Measurements from ENCODE around the gene JOSD2. TPM values are rescaled to one million over a fixed set of nuclear protein-coding genes. Genes with fewer than 3 reads are reported as not detected.
A peak's percentile ranks its signal among the peaks of the same experiment; 100 is the strongest.
"Not testable (repeated sequence)": the region's sequence is repeated elsewhere in the genome, so short reads cannot be mapped to it uniquely, and the experiment has no call there.

JOSD2 gene
- total RNA-seq, 2 donors from 2014 or later, result 32.7 to 35.6 TPM

GRCh38 chr19:50482916-50483315 is 28.1 kb downstream of the JOSD2 start:
- no peak for DNase-seq
- intact Hi-C loops (cut with DNase I, micrococcal nuclease), result no loop called here
- ATAC-seq, result no peak

- DNase-seq (no peak), ATAC-seq (no peak)
- intact Hi-C loops (cut with DNase I, micrococcal nuclease), result no loop called here
Observed at GRCh38 chr19:50482271-50482855, 28.6 kb downstream of the JOSD2 start.

- no peak for DNase-seq
- intact Hi-C loops (cut with DNase I, micrococcal nuclease), result no loop called here
- ATAC-seq, result no peak
Observed at GRCh38 chr19:50481351-50482149, 29.4 kb downstream of the JOSD2 start.

GRCh38 chr19:50480281-50481111 is 30.5 kb downstream of the JOSD2 start:
- intact Hi-C loops (cut with DNase I, micrococcal nuclease), result no loop called here
- ATAC-seq (no peak), DNase-seq (no peak)

- no peak for DNase-seq
- intact Hi-C loops (cut with DNase I, micrococcal nuclease), result no loop called here
- ATAC-seq, result no peak
Observed at GRCh38 chr19:50479761-50480251, 31.2 kb downstream of the JOSD2 start.

- ATAC-seq (no peak), DNase-seq (no peak)
- intact Hi-C loops (cut with DNase I, micrococcal nuclease), result no loop called here
Observed at GRCh38 chr19:50478901-50479715, 31.9 kb downstream of the JOSD2 start.

GRCh38 chr19:50477751-50478515 is 33.1 kb downstream of the JOSD2 start:
- intact Hi-C loops (cut with DNase I, micrococcal nuclease), result no loop called here
- DNase-seq (no peak), ATAC-seq (no peak)

- ATAC-seq (no peak), DNase-seq (peak in 1 of 2 donors; percentile 92)
- intact Hi-C loops (cut with DNase I, micrococcal nuclease), result no loop called here
Observed at GRCh38 chr19:50476907-50477238, 34.1 kb downstream of the JOSD2 start.

- intact Hi-C loops (cut with DNase I, micrococcal nuclease), result no loop called here
- ATAC-seq, result peak; percentile 95
Observed at GRCh38 chr19:50476224-50476906, 34.6 kb downstream of the JOSD2 start, which contains the start of the genes EMC10 and GARIN5A. Gene EMC10, plus strand, starts transcription at chr19:50476507. Its CDS starts 38 bp downstream, at chr19:50476545. Gene GARIN5A, minus strand, starts transcription at chr19:50476848. Its CDS starts 460 bp downstream, at chr19:50476388.

GRCh38 chr19:50475736-50476223 is 35.2 kb downstream of the JOSD2 start:
- DNase-seq (no peak), ATAC-seq (no peak)
- intact Hi-C loops (cut with DNase I, micrococcal nuclease), result no loop called here

More at GRCh38 chr19:50476224-50476906, 34.6 kb downstream of the JOSD2 start, which contains the start of the genes EMC10 and GARIN5A:
- peak; percentile 92 to 94 for DNase-seq

GRCh38 chr19:50475101-50475568 is 35.9 kb downstream of the JOSD2 start:
- intact Hi-C loops (cut with DNase I, micrococcal nuclease), result no loop called here
- no peak for DNase-seq
- ATAC-seq, result no peak

GRCh38 chr19:50473336-50473735 is 37.7 kb downstream of the JOSD2 start:
- intact Hi-C loops (cut with DNase I, micrococcal nuclease); ATAC-seq; DNase-seq: not testable (repeated sequence)

GRCh38 chr19:50468818-50469217 is 42.2 kb downstream of the JOSD2 start:
- no peak for ATAC-seq
- DNase-seq, result no peak
- intact Hi-C loops (cut with DNase I, micrococcal nuclease), result loop anchor here in 1 of 2 donors (10.0 kb wide), 1 partner anchor 104 kb away; the partner anchor contains the start of gene NAPSA

GRCh38 chr19:50467566-50467965 is 43.4 kb downstream of the JOSD2 start:
- no peak for ATAC-seq
- intact Hi-C loops (cut with DNase I, micrococcal nuclease), result loop anchor here in 1 of 2 donors (10.0 kb wide), 1 partner anchor 103 kb away; the partner anchor contains the start of gene NAPSA
- DNase-seq, result no peak

- ATAC-seq, result peak; percentile 14
- DNase-seq, result no peak
- intact Hi-C loops (cut with DNase I, micrococcal nuclease), result loop anchor here in 1 of 2 donors (10.0 kb wide), 1 partner anchor 102 kb away; the partner anchor contains the start of gene NAPSA
Observed at GRCh38 chr19:50466706-50467039, 44.3 kb downstream of the JOSD2 start.

- DNase-seq (peak; percentile 67 to 77), ATAC-seq (peak; percentile 91)
- intact Hi-C loops (cut with DNase I, micrococcal nuclease), result loop anchor here in 1 of 2 donors (10.0 kb wide), 1 partner anchor 101 kb away; the partner anchor contains the start of gene NAPSA
Observed at GRCh38 chr19:50465986-50466705, 44.8 kb downstream of the JOSD2 start.
